Smooth muscle cell (in vitro differentiated cells): Measurements from ENCODE around the gene PF4V1. TPM values are rescaled to one million over a fixed set of nuclear protein-coding genes. Genes with fewer than 3 reads are reported as not detected.
A peak's percentile ranks its signal among the peaks of the same experiment; 100 is the strongest.

Experiments used
- DNase-seq: peaks from one replicate; lab custom pipeline; 2025; ENCODE audit not compliant: unreplicated experiment; lab: John Stamatoyannopoulos, UW
- H2AFZ ChIP-seq: fragments of 200-600 bp; sonication (generic); 2 replicates; pipeline ENCODE4 v1.6.0; 2016; ENCODE audit warnings: antibody characterized with exemption, low read depth, mild to moderate bottlenecking
- H3F3A ChIP-seq: fragments of 200-600 bp; sonication (generic); 2 replicates; pipeline ENCODE4 v1.6.0; 2017; ENCODE audit warnings: antibody characterized with exemption, low read depth
- H3K27ac ChIP-seq: fragments of 200-600 bp; sonication (generic); 2 replicates; pipeline ENCODE4 v1.5.1; 2016; ENCODE audit warnings: low read depth, mild to moderate bottlenecking
- H3K27me3 ChIP-seq: fragments of 200-600 bp; sonication (generic); 2 replicates; pipeline ENCODE4 v1.6.1; 2016; ENCODE audit warnings: low read depth, mild to moderate bottlenecking
- H3K36me3 ChIP-seq: fragments of 200-600 bp; sonication (generic); 2 replicates; pipeline ENCODE4 v1.5.1; 2016; ENCODE audit warnings: low read depth
- H3K4me1 ChIP-seq: fragments of 200-600 bp; sonication (generic); 2 replicates; pipeline ENCODE4 v1.5.1; 2016; ENCODE audit warnings: low read depth
- H3K4me2 ChIP-seq: fragments of 200-600 bp; sonication (generic); 2 replicates; pipeline ENCODE4 v1.6.0; 2016; ENCODE audit warnings: mild to moderate bottlenecking
- H3K4me3 ChIP-seq: fragments of 200-600 bp; sonication (generic); 2 replicates; pipeline ENCODE4 v1.5.1; 2016; ENCODE audit warnings: mild to moderate bottlenecking
- H3K79me2 ChIP-seq: fragments of 200-600 bp; sonication (generic); 2 replicates; pipeline ENCODE4 v1.6.0; 2016; ENCODE audit warnings: low read depth, mild to moderate bottlenecking
- H3K9ac ChIP-seq: fragments of 200-600 bp; sonication (generic); 2 replicates; pipeline ENCODE4 v1.6.0; 2016; ENCODE audit warnings: low read depth
- H3K9me3 ChIP-seq: fragments of 200-600 bp; sonication (generic); replicated peaks from 2 replicates; pipeline ENCODE4 v1.5.1; 2016; ENCODE audit warnings: low read depth
- H4K20me1 ChIP-seq: fragments of 200-600 bp; sonication (generic); 2 replicates; pipeline ENCODE4 v1.6.0; 2016; ENCODE audit warnings: low read depth
- WGBS: methylation state at CpG from one replicate; pipeline ENCODE4 v1.1.7; 2016; ENCODE audit warnings: low lambda C conversion rate; 5-methylcytosine and 5-hydroxymethylcytosine counted together
- polyA plus RNA-seq: library from polyadenylated mRNA; unstranded; fragments of >200 nt; fragmentation: Nextera tagmentation; extraction: Ambion mirVana; gene quantifications from 2 replicates; pipeline ENCODE4 v1.2.1, GENCODE V29; 2016
- total RNA-seq: library from RNA; depleted of rRNA; stranded (reverse); fragments of >200 nt; gene quantifications from 2 replicates; pipeline ENCODE4 v1.2.3, GENCODE V29; 2014
- TF ChIP-seq, protein P1 (sequence below): fragments of 200-600 bp; sonication (generic); IDR thresholded peaks from 2 replicates; pipeline ENCODE4 v1.5.1; 2017; ENCODE audit warnings: borderline replicate concordance, mild to moderate bottlenecking, antibody characterized with exemption; ENCODE audit not compliant: insufficient read depth, poor library complexity, severe bottlenecking

Gene PF4V1, protein sequence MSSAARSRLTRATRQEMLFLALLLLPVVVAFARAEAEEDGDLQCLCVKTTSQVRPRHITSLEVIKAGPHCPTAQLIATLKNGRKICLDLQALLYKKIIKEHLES
- not detected in 2 replicates for total RNA-seq
- polyA plus RNA-seq: 0.35 TPM in 1 of 2 replicates, not detected in the other

DNA sequence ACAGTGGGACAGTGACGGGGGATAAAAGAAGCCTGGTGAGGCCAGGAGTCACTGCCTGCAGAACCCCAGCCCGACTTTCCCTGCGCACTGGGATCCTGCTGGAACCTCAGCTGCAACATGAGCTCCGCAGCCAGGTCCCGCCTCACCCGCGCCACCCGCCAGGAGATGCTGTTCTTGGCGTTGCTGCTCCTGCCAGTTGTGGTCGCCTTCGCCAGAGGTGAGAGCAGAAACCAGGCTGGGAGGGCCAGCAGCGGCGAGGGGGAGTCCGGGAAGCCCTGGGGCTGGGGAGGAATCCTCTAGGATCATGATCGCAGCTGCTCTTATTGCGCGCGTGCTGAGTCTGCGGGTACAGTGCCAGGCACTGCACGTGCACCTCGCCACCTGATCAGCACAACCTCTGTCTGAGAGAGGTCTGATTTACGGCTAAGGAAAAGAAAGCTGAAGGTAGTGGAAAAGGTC, at the start of gene PF4V1:
TSS of gene PF4V1 (plus strand) at position 51 of the 459 bp plus-strand sequence. CDS start at position 118, 67 bp downstream.
- Histone ChIP-seq H3F3A (no peaks in the 10 kb centered on the region), H3K27ac (no peak within 1 kb of the TSS), H3K27me3 (peaks cover 36% of the 10 kb centered on the region), H3K9me3 (no peaks in the 10 kb centered on the region), H3K4me3 (no peak within 1 kb of the TSS), H3K4me1 (no peaks in the 10 kb centered on the region), H3K9ac (no peak within 1 kb of the TSS), H2AFZ (no peak within 1 kb of the TSS), H3K36me3 (no peaks in the 10 kb centered on the region), H3K79me2 (no peaks in the 10 kb centered on the region), H3K4me2 (peak within 1 kb of the TSS; percentile 62), H4K20me1 (no peaks in the 10 kb centered on the region)
- DNase-seq: no peak
- TF ChIP-seq, protein P1, sequence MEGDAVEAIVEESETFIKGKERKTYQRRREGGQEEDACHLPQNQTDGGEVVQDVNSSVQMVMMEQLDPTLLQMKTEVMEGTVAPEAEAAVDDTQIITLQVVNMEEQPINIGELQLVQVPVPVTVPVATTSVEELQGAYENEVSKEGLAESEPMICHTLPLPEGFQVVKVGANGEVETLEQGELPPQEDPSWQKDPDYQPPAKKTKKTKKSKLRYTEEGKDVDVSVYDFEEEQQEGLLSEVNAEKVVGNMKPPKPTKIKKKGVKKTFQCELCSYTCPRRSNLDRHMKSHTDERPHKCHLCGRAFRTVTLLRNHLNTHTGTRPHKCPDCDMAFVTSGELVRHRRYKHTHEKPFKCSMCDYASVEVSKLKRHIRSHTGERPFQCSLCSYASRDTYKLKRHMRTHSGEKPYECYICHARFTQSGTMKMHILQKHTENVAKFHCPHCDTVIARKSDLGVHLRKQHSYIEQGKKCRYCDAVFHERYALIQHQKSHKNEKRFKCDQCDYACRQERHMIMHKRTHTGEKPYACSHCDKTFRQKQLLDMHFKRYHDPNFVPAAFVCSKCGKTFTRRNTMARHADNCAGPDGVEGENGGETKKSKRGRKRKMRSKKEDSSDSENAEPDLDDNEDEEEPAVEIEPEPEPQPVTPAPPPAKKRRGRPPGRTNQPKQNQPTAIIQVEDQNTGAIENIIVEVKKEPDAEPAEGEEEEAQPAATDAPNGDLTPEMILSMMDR: no peak
- WGBS: 37% methylated on average over 22 of the region's 22 CpGs

GRCh38 chr4:73810191-73810590, 42.9 kb upstream of the PF4V1 start:
- TF ChIP-seq, protein P1: no peak

DNA sequence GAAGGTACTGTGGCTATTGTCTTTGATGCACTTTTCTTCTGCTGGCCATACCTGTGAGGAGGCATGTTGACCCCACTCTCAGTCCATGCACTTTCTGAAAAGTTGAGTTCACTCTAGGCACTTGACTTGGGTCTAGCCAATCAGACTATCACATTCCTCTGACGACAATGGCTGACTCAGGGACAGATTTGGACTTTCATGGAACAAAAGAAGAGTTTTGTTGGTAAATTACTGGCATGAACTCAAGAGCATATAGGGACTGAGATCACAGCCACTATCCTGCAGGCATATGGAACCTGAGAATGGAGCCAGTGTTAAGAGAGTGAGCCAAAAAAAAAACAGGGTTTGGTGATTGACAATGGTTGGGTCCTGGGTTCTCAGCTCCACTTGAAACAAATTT, 41.3 kb upstream of the PF4V1 start:
- DNase-seq: no peak
- Histone ChIP-seq H3K27me3 (peaks cover 19% of the 10 kb centered on the region), H3K4me2 (no peak overlapping the region), H3K4me3 (no peak overlapping the region), H4K20me1 (no peaks in the 10 kb centered on the region), H3K36me3 (no peaks in the 10 kb centered on the region), H3K9ac (no peak overlapping the region), H3K4me1 (no peaks in the 10 kb centered on the region), H3K27ac (no peak overlapping the region), H3K79me2 (no peaks in the 10 kb centered on the region), H3F3A (no peaks in the 10 kb centered on the region), H2AFZ (no peak overlapping the region), H3K9me3 (no peaks in the 10 kb centered on the region)
- TF ChIP-seq, protein P1: no peak
- WGBS: 77% methylated on average over 1 of the region's 1 CpG

More at GRCh38 chr4:73810191-73810590, 42.9 kb upstream of the PF4V1 start:
- H3K9ac ChIP-seq: no peak overlapping the region
- H4K20me1 ChIP-seq: no peaks in the 10 kb centered on the region
- H3K4me2 ChIP-seq: no peak overlapping the region
- no peaks in the 10 kb centered on the region for H3K4me1 ChIP-seq
- H3K27me3 ChIP-seq: peaks cover 27% of the 10 kb centered on the region
- H3K36me3 ChIP-seq: no peaks in the 10 kb centered on the region
- H3K27ac ChIP-seq: no peak overlapping the region
- WGBS: 87% methylated on average over 3 of the region's 3 CpGs
- no peak for DNase-seq
- H3K9me3 ChIP-seq: no peaks in the 10 kb centered on the region
- no peak overlapping the region for H3K4me3 ChIP-seq
- H3F3A ChIP-seq: no peaks in the 10 kb centered on the region
- H2AFZ ChIP-seq: no peak overlapping the region
- no peaks in the 10 kb centered on the region for H3K79me2 ChIP-seq

GRCh38 chr4:73814679-73815078, 38.4 kb upstream of the PF4V1 start:
- Histone ChIP-seq H4K20me1 (no peaks in the 10 kb centered on the region), H3K4me1 (no peaks in the 10 kb centered on the region), H3K9me3 (no peaks in the 10 kb centered on the region), H3K9ac (no peak overlapping the region), H2AFZ (no peak overlapping the region), H3K79me2 (no peaks in the 10 kb centered on the region), H3K27ac (no peak overlapping the region), H3K27me3 (no peaks in the 10 kb centered on the region), H3K36me3 (no peaks in the 10 kb centered on the region), H3F3A (no peaks in the 10 kb centered on the region), H3K4me3 (no peak overlapping the region), H3K4me2 (no peak overlapping the region)
- no peak for DNase-seq
- TF ChIP-seq, protein P1: no peak
- 89% methylated on average over 1 of the region's 1 CpG for whole genome bisulfite sequencing
